GM18517 (cell line): Measurements from ENCODE around the gene HTT.

Experiments
- ATAC-seq: cut with Tn5 transposase; IDR thresholded peaks from one replicate; pipeline ENCODE4 v1.9.1; 2021; ENCODE audit warnings: mild to moderate bottlenecking, moderate library complexity; ENCODE audit not compliant: unreplicated experiment

The HTT gene

DNA sequence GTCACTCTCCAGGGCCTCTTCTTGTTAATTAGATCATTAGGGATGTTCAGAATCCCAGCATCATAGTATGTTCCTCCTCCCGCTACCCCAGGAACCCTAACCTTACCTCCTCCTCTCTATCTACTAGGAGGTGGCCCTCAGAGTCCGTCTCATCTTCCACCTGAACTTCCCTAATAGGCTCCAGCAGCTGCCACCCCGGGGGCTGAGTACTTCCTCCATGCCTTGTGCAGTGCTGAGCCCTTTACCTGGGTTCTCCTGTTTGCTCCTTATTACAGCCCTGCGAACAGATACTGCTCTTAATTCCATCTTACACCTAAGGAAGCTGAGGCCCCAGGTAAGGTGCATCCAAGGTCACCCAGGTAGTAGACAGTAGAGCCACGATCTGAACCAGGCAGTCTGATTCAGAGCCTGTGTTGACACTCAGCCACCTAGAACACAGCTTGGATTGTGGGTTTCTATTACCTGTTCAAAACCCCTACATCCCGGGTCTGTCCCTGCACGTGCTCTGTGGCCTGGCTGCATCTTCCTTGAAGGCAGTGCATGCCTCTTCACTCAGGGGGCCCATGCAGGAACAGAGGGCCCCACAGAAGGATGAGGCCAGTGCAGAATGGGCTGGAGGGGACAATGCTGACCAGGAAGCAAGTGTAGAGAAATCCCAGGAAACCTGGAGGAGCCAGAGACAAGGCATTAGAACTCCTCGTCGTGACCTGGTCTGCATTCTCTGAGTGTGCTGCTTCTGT lies 123.1 kb downstream of the HTT start:
- no peak for ATAC-seq

DNA sequence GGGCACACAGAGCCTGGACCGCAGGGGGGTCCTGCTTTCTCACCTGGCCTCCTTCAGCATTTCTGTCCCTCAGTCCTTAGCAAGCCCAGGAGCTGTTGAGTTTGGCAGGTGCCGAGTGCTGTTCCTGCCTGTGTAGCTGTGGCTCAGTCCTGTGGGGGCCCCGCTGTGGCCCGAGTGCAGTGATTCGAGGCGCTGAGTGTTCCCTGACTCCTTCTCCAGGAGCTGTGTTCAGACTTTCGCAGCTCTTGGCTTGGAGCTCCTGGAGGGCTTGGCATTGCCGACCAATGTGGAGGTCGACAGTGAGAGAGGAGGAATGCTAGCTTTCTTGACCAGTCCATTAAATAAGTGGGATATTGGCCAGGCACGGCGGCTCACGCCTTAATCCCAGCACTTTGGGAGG lies 124.4 kb downstream of the HTT start:
- ATAC-seq = no peak

DNA sequence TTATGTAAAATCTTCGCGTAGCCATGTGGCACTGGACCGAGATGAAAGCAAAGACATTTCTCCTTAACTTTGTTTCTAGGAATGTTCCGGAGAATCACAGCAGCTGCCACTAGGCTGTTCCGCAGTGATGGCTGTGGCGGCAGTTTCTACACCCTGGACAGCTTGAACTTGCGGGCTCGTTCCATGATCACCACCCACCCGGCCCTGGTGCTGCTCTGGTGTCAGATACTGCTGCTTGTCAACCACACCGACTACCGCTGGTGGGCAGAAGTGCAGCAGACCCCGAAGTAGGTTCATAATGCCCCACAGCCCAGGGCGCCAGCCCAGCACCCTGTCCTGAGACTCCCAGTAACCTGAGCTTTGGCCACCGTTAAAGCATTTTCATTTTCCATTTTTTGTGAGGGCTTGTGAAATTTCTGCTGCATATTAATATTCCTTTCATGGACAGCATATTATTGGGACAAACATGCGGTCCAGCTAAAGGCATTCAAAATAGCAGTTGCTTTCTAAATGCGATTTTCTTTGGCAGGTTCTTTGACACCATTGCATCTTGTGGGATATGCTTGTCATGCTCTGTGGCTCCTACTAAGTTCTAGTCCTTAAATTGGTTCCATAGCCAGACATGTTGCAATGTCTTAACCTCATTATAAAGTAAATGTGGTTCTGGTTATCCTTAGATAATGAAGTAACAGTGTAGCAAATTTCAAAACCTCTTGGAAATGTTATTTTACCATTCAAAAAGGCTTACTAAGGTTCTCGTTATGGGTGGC lies 125.4 kb downstream of the HTT start:
- no peak for ATAC-seq

DNA sequence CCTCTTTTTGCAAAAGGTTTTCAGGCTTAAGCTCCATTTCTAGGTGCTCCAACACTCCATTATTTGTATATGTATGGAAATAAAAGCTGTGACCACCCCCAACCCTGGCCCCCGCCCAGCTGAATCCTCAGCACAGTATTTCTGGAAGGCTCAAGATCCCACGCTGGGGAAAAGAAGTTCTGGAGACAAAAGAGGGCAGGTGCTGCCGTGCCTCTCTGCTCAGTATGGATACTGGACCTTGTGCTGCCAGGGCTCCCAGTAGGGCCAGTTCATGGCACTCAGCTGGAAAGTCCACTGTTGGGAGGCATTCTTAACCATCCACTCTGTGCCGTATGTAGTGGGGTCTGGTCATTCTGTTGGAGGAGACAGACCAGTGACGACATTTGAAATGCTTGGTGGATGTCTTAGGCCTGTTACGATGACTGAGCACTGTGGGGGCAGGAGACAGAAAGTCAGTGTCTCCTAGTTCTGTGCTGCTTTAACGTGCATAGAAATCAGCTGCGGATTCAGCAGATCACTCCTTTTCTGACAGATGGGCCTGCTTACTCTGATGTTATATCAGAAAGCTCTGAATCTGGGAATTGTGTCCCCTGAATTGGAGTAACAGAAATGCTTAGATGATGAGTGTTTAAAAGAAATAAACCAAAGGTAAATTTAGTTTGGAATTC lies 126.1 kb downstream of the HTT start:
- ATAC-seq = no peak

DNA sequence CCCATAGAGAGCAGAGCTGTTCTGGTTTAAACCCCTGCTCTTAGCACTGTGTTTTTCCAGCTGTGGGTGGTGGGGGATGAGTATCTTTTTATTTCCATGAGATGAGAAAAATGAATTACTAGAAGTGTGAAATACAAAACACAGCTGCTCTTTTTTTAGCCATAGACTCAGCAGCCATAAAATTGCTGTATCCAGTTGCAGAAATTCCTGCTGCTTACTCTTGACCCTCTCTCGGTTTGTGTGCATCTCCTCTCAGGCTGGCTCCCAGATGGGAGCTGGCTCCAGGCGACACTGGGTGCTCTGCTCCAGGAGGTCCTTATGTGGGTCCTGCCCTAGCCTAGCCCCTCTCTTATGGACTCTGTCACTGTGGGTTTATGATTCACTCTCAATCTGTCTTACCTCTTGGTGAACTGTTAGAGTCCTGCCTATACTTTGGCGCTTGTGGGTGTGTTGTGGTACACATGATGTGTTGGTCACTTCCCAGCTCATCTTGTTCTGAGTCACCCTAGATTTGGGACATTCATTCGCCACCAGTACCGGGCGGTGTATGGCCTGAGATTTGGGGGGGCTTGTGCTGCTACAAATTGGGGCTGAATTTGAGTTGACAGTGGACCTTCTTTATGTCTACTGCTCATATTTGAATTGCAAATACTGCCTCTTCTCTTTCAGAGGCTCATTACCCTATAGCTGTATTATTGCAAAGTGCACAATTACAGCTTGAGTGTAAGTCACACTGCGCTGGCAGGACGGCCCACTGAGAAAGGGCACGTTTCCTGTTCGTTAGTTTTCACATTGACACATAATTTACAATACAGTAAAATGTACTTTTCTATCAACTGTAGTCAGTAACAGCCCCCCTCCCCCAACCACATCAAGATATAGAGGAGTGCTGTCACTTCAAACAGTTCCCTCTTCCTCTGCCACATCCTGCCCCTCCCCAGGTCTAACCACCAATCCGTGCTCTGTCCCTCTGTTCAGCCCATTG lies 127.5 kb downstream of the HTT start:
- ATAC-seq = peak; percentile 62

DNA sequence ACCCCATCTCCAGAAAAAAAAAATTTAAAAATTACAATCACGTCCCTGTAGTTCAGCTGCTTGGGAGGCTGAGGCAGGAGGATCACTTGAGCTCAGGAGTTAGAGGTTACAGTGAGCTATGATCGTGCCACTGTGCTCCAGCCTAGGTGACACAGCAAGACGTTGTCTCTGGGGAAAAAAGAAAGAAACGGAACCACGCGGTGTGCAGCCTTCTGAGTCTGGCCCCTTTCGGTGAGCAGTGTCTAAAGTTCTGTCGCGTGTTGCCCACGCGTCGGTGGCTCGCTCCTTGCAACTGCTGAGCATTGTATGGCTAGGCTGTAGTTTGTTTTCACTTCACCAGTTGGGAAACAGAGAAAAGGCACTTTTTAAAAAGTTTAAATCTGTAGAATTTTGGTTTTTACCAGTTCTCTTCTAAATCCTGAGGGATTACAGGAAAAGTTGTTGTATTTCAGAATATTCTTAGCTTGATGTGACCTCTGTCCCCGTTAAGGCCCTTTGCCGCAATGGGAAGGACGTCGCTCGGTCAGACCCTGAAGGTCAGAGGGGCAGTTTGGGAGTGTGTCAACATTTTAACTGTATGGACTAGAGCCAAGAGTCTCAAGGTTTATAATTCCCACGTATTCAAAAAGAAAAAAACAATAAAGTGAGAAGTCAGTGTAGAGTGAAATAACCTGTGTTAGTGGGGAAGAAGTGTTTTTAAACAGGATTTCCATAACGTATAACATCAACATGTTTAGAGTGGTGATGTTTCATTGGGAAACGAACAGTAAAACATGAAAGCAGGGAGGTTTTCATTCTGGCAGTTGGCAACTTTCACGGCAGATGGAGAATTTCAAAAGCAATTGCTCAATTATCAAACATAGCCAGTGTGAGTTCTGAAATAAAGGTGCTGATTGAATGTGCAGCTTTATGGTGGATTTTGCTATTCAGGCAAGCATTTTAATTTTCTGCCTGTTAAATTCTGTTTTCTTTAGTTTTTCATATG lies 128.6 kb downstream of the HTT start:
- no peak for ATAC-seq

DNA sequence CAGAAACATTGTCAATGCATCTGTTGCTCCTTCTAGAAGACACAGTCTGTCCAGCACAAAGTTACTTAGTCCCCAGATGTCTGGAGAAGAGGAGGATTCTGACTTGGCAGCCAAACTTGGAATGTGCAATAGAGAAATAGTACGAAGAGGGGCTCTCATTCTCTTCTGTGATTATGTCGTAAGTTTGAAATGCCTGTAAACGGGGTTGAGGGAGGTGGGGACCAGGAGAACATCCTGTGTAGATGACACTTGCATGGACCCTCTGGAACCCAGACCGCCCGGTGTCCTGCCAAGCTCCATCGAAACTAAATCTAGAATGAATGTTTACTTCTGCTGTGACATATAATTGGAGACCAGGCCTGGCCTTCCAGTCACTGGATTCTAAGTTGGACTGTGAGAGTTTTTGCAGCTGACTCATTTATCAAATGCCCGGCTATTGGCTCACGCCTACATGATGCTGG lies 129.5 kb downstream of the HTT start:
- no peak for ATAC-seq

DNA sequence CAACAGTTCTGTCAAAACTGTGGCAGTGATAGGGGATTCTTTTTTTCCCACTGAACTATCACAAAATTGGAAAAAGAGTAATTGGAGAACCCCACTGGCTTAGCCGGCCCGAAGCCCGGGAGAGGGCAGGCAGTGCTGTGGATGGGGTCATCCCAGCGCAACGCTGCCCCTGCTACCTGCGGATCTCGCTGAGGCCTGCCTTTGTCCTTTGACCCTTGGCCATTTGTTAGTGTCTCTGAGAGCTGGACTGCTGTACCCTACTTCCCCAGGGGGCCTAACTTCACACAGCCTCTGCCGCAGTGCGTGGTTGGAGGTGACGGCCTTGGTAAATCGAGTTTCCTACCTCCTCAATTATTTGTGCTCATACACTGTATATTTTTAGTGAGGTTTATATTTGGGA lies 131.5 kb downstream of the HTT start:
- ATAC-seq = no peak

DNA sequence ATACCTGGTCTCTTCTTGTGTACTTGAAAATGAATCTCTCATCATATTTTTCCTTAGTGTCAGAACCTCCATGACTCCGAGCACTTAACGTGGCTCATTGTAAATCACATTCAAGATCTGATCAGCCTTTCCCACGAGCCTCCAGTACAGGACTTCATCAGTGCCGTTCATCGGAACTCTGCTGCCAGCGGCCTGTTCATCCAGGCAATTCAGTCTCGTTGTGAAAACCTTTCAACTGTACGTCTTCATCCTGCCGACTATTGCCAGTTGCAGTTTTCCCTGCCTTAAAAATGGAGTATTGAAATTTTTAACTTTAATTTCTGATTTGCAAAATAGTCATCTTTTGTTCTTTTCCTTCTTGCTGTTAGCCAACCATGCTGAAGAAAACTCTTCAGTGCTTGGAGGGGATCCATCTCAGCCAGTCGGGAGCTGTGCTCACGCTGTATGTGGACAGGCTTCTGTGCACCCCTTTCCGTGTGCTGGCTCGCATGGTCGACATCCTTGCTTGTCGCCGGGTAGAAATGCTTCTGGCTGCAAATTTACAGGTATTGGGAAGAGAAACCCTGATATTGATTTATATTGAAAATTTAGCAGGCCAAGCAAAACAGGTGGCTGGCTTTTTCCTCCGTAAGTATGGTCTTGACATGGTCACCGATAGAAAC lies 132.1 kb downstream of the HTT start:
- no peak for ATAC-seq

DNA sequence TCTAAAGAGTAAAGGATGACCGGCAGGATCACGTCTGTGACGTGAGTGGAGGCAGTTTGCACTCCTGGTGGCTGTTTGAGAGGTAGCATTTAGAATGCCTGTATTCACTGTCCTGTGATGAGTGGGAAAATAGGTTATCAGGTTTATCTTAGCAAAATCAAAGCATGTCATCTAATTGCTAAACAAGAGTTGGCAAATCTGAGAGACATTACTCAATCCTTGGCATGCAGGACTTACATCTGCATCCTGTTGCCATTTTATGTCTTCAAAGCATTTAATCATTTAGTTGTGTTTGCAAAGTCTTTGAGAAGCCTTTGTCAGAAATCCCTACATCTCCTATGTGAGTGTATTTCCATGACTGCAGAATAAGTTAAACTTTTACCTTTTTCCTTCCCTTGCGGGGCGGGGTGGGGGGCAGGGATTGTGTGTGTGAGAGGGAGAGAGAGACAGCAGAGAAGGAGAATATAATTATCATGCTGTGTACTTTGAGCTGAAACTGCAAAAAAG lies 133.1 kb downstream of the HTT start:
- ATAC-seq = no peak

DNA sequence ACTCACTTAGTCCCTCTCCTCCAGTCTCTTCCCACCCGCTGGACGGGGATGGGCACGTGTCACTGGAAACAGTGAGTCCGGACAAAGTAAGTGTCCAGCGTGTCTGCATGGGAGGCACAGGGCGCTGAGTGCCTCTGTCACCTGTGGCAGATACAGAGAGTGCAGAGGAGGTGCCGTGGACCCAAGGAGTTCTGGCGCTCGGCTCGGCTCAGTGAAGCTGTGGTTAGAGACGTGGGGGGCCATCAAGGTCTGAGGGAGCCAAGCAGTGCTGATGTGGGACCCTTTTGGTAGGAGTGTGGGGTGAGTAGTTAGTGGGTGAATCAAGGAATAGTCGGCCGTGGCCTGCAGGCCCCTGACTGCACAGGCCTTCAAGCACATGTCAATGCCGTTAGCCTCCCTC lies 134.3 kb downstream of the HTT start:
- ATAC-seq = no peak

DNA sequence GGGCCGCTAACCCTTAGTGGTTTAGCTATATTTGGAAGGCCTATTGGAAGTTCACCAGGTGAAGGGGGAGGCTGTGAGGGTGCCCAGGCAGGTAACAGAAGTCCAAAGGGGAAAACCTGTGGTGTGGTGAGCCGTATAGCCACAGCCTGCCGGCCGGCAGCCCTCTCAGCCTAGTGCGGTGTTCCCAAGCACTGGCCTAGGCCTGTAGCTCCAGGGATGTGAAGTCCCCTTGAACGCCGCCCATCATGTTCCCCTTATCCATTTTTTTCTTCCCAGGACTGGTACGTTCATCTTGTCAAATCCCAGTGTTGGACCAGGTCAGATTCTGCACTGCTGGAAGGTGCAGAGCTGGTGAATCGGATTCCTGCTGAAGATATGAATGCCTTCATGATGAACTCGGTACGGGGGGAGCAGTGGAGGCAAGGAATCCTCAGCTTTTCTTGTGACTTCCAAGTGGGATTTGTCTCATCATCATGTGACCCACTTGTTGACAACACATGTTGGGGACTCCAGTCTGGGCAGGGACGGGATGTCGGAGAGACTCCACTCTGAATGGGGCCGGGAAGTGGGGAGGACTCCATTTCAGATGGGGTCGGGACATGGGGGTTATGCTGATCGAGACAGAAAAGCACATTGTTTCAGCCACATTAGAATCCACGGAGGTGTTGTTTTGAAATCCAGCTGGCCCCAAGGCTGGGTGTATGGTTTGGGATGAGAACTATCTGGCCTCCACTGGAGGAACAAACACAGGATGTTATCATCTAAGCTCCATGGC lies 135.3 kb downstream of the HTT start:
- no peak for ATAC-seq

DNA sequence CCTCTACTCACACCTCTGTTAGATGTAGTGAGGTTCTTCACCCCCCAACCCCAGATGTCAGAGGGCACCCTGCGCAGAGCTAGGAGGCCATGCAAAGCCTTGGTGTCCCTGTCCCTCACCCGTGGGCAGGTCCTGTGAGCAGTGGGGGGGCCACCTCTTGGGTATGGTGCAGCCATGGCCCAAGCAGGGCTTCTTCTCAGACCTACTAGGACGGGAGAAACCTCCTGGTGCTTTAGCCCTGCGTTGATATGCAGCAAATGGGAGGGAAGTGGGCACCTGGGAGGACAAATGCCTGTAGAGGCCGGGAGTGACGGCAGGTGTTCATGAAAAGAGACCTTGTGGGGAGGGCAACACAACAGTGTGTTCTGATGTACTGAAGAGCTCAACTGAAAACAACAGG lies 136.0 kb downstream of the HTT start:
- ATAC-seq = no peak

DNA sequence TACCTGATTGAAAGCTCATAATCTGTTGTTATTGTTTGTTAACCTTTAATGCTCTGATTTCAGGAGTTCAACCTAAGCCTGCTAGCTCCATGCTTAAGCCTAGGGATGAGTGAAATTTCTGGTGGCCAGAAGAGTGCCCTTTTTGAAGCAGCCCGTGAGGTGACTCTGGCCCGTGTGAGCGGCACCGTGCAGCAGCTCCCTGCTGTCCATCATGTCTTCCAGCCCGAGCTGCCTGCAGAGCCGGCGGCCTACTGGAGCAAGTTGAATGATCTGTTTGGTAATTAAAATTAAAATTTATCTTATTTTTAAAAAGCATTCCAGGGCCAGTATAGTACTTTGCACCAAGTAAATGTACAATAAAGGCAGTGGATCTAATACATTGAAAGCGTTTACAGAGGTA lies 137.4 kb downstream of the HTT start:
- ATAC-seq = no peak

DNA sequence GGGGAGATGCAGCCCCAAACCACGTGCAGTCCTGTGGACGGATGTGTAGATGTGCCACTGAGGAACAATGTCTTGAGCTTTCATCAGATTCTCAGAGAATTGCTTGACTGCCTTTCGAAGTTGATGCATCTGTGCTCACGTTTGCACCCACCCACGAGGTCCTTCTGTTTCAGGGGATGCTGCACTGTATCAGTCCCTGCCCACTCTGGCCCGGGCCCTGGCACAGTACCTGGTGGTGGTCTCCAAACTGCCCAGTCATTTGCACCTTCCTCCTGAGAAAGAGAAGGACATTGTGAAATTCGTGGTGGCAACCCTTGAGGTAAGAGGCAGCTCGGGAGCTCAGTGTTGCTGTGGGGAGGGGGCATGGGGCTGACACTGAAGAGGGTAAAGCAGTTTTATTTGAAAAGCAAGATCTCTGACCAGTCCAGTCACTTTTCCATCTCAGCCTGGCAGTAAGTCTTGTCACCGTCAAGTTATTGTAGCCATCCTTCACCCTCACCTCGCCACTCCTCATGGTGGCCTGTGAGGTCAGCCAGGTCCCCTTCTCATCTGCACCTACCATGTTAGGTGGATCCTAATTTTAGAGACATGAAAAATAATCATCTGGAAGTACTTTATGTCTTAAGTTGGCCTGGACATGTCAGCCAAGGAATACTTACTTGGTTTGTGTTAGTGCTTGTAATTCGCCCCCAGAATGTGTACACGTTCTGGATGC lies 138.1 kb downstream of the HTT start:
- ATAC-seq = no peak

DNA sequence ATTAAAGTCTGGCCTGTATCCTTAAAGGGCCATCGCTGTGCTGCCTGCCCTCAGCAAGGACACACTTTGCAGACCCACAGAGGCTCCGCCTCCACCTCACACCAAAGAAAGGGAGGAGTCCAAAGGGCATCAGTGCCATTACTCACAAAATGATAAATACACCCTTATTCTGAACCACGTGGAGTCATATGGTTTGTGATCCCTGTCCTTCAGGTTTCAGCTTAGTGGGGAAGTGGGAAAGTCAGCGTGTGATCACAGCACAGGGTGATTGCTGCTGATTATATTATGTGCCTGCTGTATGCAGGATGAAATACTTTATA lies 138.6 kb downstream of the HTT start:
- no peak for ATAC-seq

DNA sequence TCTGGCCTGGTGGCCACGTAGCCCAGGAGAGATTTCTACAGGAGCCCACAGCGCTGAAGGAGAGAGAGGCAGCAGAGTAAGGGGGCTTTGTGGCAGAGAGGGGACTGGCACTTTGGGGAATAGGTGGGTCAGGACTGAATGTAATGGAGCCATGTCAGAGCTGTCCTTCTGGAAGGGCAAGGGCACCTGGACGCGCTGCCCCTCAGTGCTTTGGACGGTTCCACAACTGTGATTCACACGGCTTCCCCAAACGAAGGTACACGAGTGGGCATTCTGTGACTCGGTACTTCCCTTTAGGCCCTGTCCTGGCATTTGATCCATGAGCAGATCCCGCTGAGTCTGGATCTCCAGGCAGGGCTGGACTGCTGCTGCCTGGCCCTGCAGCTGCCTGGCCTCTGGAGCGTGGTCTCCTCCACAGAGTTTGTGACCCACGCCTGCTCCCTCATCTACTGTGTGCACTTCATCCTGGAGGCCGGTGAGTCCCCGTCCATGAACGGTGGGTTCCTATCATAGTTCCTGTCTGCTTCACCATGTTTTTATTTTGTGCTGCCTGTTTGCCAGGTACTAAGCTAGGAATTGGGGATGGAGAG lies 139.3 kb downstream of the HTT start:
- ATAC-seq = no peak
